HepG2 (cell line): ENCODE data around the gene DSCAML1. TPM values are rescaled to one million over a fixed set of nuclear protein-coding genes. Genes with fewer than 3 reads are reported as not detected.

ENCODE experiments used
- ATAC-seq: fragments of 200-7000 bp; cut with Tn5 transposase; 3 replicates; pipeline ENCODE4 v1.9.1; 2020; ENCODE audit warnings: mild to moderate bottlenecking, moderate library complexity
- BruUV-seq: library from RNA; stranded (reverse); fragments of 400-500 nt; replicated peaks from 2 replicates; lab custom pipeline; 2021; lab: Mats Ljungman, UMichigan
- CTCF ChIA-PET: fragments of 300-600 bp; formaldehyde crosslinking; extraction: SDS; loops from one replicate; lab custom pipeline; 2021; ENCODE audit warnings: low total read pairs, inconsistent platforms, low intra/inter-chr PET ratio; lab: Yijun Ruan, JAX
- POLR2A ChIA-PET: fragments of 350-600 bp; sonication (Branson Sonifier 250); formaldehyde crosslinking; loops from one replicate; lab custom pipeline; 2020; ENCODE audit warnings: antibody characterized with exemption, inconsistent platforms; lab: Yijun Ruan, JAX
- DNase-seq: peaks from one replicate; pipeline ENCODE4 v3.0.0-alpha.2; 2015; ENCODE audit warnings: low spot score
- FAIRE-seq: peaks from 3 replicates; lab custom pipeline; 2011; peaks lifted over from hg19 to GRCh38; lab: Jason Lieb, UNC
- H2AFZ ChIP-seq: one replicate; pipeline ENCODE4 v1.6.1; 2011; ENCODE audit warnings: low read length, inconsistent platforms
- H3K27ac ChIP-seq: fragments of 300-600 bp; 3 replicates; pipeline ENCODE4 v1.8.0; 2011; ENCODE audit warnings: mixed run types, mild to moderate bottlenecking, mixed read lengths, low read length, inconsistent platforms; ENCODE audit not compliant: insufficient read depth; ENCODE audit errors: extremely low read length
- H3K27me3 ChIP-seq, 2 experiments: fragments of 200-600 bp in 1 of 2; 2 replicates in 1 of 2; 3 replicates in 1 of 2; pipeline versions ENCODE4 v1.6.0 to v1.8.0; 2011; ENCODE audit warnings: low read length in 2 of 2, mild to moderate bottlenecking in 2 of 2, moderate library complexity in 2 of 2, inconsistent platforms in 1 of 2; ENCODE audit not compliant: insufficient read depth in 2 of 2, control insufficient read depth in 1 of 2
- H3K36me3 ChIP-seq, 2 experiments: fragments of 200-600 bp in 1 of 2; replicated peaks in 1 of 2; 2 replicates in 1 of 2; 3 replicates in 1 of 2; pipeline versions ENCODE4 v1.5.1 to v1.8.0; 2011; ENCODE audit warnings: low read length in 2 of 2, inconsistent platforms in 1 of 2; ENCODE audit not compliant: insufficient read depth in 2 of 2, control insufficient read depth in 1 of 2
- H3K4me1 ChIP-seq: 2 replicates; pipeline ENCODE4 v1.5.1; 2012; ENCODE audit warnings: low read length, inconsistent platforms; ENCODE audit not compliant: insufficient read depth
- H3K4me2 ChIP-seq: 2 replicates; pipeline ENCODE4 v1.6.0; 2011; ENCODE audit warnings: low read depth, low read length, inconsistent platforms
- H3K4me3 ChIP-seq, 3 experiments: fragments of 200-600 bp in 1 of 3; sonication (generic), shearing (Covaris generic) in 1 of 3; replicated peaks in 1 of 3; 2 replicates each; pipeline ENCODE4 v1.5.1; 2011 to 2016; ENCODE audit warnings: low read length in 3 of 3, inconsistent platforms in 2 of 3, low read depth in 2 of 3, mild to moderate bottlenecking in 2 of 3, control low read depth in 1 of 3, mixed read lengths in 1 of 3; ENCODE audit not compliant: insufficient read depth in 1 of 3
- H3K79me2 ChIP-seq: one replicate; pipeline ENCODE4 v1.6.1; 2011; ENCODE audit warnings: low read length, inconsistent platforms; ENCODE audit not compliant: insufficient read depth
- H3K9ac ChIP-seq: 2 replicates; pipeline ENCODE4 v1.6.0; 2011; ENCODE audit warnings: mild to moderate bottlenecking, low read depth, low read length, inconsistent platforms; ENCODE audit not compliant: insufficient read depth
- H3K9me3 ChIP-seq: 2 replicates; pipeline ENCODE4 v1.5.1; 2012; ENCODE audit warnings: mild to moderate bottlenecking, low read length
- H4K20me1 ChIP-seq: 2 replicates; pipeline ENCODE4 v1.6.0; 2011; ENCODE audit warnings: inconsistent platforms, mild to moderate bottlenecking, low read length, moderate library complexity; ENCODE audit not compliant: insufficient read depth
- ARNTL ChIP-seq: sonication (generic); formaldehyde crosslinking; IDR thresholded peaks from 2 replicates; pipeline ENCODE4 v1.4.0; 2020; ENCODE audit warnings: mild to moderate bottlenecking, missing genetic modification reagents
- CBX5 ChIP-seq: sonication (generic); formaldehyde crosslinking; IDR thresholded peaks from 2 replicates; pipeline ENCODE4 v1.4.0; 2020; ENCODE audit warnings: missing genetic modification reagents, borderline replicate concordance
- GTF3A ChIP-seq: sonication (generic); formaldehyde crosslinking; conservative IDR thresholded peaks from 2 replicates; pipeline ENCODE4 v1.4.0; 2020; ENCODE audit warnings: mild to moderate bottlenecking, missing genetic modification reagents
- HMG20A ChIP-seq: IDR thresholded peaks from 2 replicates; pipeline ENCODE4 v1.6.1; 2016; ENCODE audit warnings: borderline replicate concordance
- MEF2D ChIP-seq: sonication (generic); formaldehyde crosslinking; IDR thresholded peaks from 2 replicates; pipeline ENCODE4 v1.5.1; 2020; ENCODE audit warnings: mild to moderate bottlenecking, missing genetic modification reagents
- NFE2L1 ChIP-seq: sonication (generic); formaldehyde crosslinking; IDR thresholded peaks from 2 replicates; pipeline ENCODE4 v1.4.0; 2020; ENCODE audit warnings: missing genetic modification reagents, mild to moderate bottlenecking, borderline replicate concordance
- PPARG ChIP-seq: conservative IDR thresholded peaks from 2 replicates; pipeline ENCODE4 v1.6.1; 2016; ENCODE audit warnings: missing biosample characterization, missing genetic modification reagents
- SIN3B ChIP-seq: fragments of 150-350 bp; IDR thresholded peaks from 2 replicates; pipeline ENCODE4 v1.6.1; 2014; ENCODE audit warnings: low read length
- SYNCRIP ChIP-seq: fragments of 200-400 bp; formaldehyde crosslinking; IDR thresholded peaks from 2 replicates; pipeline ENCODE4 v1.6.1; 2018; ENCODE audit warnings: mild to moderate bottlenecking, low read depth, low read length; ENCODE audit not compliant: insufficient read depth
- ZBTB38 ChIP-seq: sonication (generic); formaldehyde crosslinking; IDR thresholded peaks from 2 replicates; pipeline ENCODE4 v1.5.1; 2020; ENCODE audit warnings: mild to moderate bottlenecking, missing genetic modification reagents
- ZMYM4 ChIP-seq: sonication (generic); formaldehyde crosslinking; IDR thresholded peaks from 2 replicates; pipeline ENCODE4 v1.8.1; 2023; ENCODE audit warnings: mild to moderate bottlenecking, missing genetic modification reagents
- ZNF225 ChIP-seq: sonication (generic); formaldehyde crosslinking; IDR thresholded peaks from 2 replicates; pipeline ENCODE4 v1.4.0; 2020; ENCODE audit warnings: mild to moderate bottlenecking, missing genetic modification reagents
- ZNF572 ChIP-seq: sonication (generic); formaldehyde crosslinking; IDR thresholded peaks from 2 replicates; pipeline ENCODE4 v1.5.1; 2020; ENCODE audit warnings: mild to moderate bottlenecking, missing genetic modification reagents
- ZNF629 ChIP-seq: sonication (generic); formaldehyde crosslinking; conservative IDR thresholded peaks from 2 replicates; pipeline ENCODE4 v1.5.0; 2020; ENCODE audit warnings: missing genetic modification reagents
- WGBS: methylation state at CpG from one replicate; pipeline ENCODE4 v1.1.6; 2017; ENCODE audit warnings: low lambda C conversion rate; 5-methylcytosine and 5-hydroxymethylcytosine counted together
- in situ Hi-C: cut with HindIII; loops from 2 replicates; pipeline ENCODE4 v1.10.0; 2017; ENCODE audit warnings: low pct_unique_long_range_greater_than_20kb; ENCODE audit not compliant: extremely low pct_ligation_motif_present
- intact Hi-C: fragments of 100-400 bp; cut with micrococcal nuclease; formaldehyde crosslinking; loops from one replicate; pipeline ENCODE4 v1.10.0; 2022; ENCODE audit not compliant: unreplicated experiment
- polyA plus RNA-seq, 8 experiments: library from polyadenylated mRNA; depleted of rRNA in 3 of 8; stranded (reverse) in 7 of 8; unstranded in 1 of 8; fragments of >200 nt; fragmentation: Illumina TruSeq in 4 of 8; extraction: Trizol in 4 of 8; gene quantifications; 2 replicates each; pipeline versions ENCODE4 v1.2.1 to v1.2.3, GENCODE V29; 2011 to 2016; ENCODE audit warnings: low read depth in 4 of 8, missing spikeins in 1 of 8, mixed read lengths in 1 of 8; ENCODE audit not compliant: insufficient read depth in 1 of 8
- total RNA-seq, 5 experiments: library from RNA; depleted of rRNA; stranded (reverse); fragments of >200 nt; fragmentation: Illumina TruSeq; extraction: Trizol; gene quantifications; 2 replicates each; pipeline ENCODE4 v1.2.3, GENCODE V29; 2016; ENCODE audit warnings: low read depth in 1 of 5
- TF ChIP-seq, protein P1 (sequence below), 2 experiments: sonication (generic) in 1 of 2; formaldehyde crosslinking in 1 of 2; IDR thresholded peaks; 2 replicates each; pipeline versions ENCODE4 v1.5.1 to v1.6.1; 2011 to 2020; ENCODE audit warnings: borderline replicate concordance in 1 of 2, low read depth in 1 of 2, low read length in 1 of 2, mild to moderate bottlenecking in 1 of 2, missing genetic modification reagents in 1 of 2, moderate library complexity in 1 of 2
- TF ChIP-seq, protein P2 (sequence below): sonication (generic); formaldehyde crosslinking; IDR thresholded peaks from 2 replicates; pipeline ENCODE4 v1.5.0; 2020; ENCODE audit warnings: mild to moderate bottlenecking, missing genetic modification reagents

DSCAML1 gene
- total and polyA plus RNA-seq, 2 of the 13 experiments (the other 11 are each of a cell fraction or from before 2014, with no cell fraction given), result 0.29 to 0.40 TPM

DNA sequence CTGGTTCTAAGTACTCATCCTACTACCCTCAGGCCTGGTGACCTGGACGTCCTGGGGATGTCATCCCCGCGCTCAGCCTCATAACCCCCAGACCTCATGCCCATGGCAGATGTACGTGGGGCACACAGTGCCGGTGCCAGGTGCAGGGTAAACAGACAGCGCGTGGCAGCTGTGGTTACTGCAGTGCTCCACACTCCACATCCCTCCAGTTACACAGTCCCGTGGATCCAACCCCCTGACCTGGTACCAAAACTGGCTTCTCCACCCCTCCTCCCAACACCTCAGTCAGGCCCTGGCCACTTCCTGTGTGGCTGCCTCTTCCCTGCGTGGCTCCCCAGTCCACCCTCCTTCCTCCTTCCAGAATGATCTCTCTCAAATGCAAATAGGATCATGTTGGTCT lies 95.2 kb downstream of the DSCAML1 start:
- Histone ChIP-seq H4K20me1 (peaks cover 3% of the 10 kb centered on the region; the same call in 1 of the 2 replicates), H3K36me3 (no peaks in the 10 kb centered on the region), H3K4me3 (no peak overlapping the region), H2AFZ (no peak overlapping the region), H3K9ac (no peak overlapping the region), H3K4me2 (no peak overlapping the region), H3K27me3 (peaks cover 0 to 10% of the 10 kb centered on the region in 2 experiments; a peak in 2 of 5 replicates), H3K4me1 (peaks cover 17% of the 10 kb centered on the region), H3K79me2 (no peaks in the 10 kb centered on the region), H3K27ac (no peak overlapping the region)
- CTCF ChIA-PET, result no interaction called here
- POLR2A ChIA-PET, result no interaction called here
- FAIRE-seq, result no peak
- in situ Hi-C loops, result no loop called here
- WGBS, result 55% methylated on average over 8 of the region's 9 CpGs
- BruUV-seq, result no TSS peak
- ATAC-seq, result no peak
- no peak for DNase-seq
- intact Hi-C loops, result no loop called here
- TF ChIP-seq, protein P1, sequence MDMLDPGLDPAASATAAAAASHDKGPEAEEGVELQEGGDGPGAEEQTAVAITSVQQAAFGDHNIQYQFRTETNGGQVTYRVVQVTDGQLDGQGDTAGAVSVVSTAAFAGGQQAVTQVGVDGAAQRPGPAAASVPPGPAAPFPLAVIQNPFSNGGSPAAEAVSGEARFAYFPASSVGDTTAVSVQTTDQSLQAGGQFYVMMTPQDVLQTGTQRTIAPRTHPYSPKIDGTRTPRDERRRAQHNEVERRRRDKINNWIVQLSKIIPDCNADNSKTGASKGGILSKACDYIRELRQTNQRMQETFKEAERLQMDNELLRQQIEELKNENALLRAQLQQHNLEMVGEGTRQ (IDR thresholded peaks at IDR 0.05; ENCODE audit: low read depth, low read length), result no peak
- TF ChIP-seq, protein P1 (CRISPR knock-in tag; IDR thresholded peaks at IDR 0.05; ENCODE audit: borderline replicate concordance), result no peak
- TF ChIP-seq ZNF629 (CRISPR knock-in tag), result no peak
- TF ChIP-seq NFE2L1, result no peak
- no peak for TF ChIP-seq PPARG (CRISPR knock-in tag)
- TF ChIP-seq, all 625 proteins: peak for 0
- no peaks in the 10 kb centered on the region for H3K9me3 ChIP-seq

DNA sequence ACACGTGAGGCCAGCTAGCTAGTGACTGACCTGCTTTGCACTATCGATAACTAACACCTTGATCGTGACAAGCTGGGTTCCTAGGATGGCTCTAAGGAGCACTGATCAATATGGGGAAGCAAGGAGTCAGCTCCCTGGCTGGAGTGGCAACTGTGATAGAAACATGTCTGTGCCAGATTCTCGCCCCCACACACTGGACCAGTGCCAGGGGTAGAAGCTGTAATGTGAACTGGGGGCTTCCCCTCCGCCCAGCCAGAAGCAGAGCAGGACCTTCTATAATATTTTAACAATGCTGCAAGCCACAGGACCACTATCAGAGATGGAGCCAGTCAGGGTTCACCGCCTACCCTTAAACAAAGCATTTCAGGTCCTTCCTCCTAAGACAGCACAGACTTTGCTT lies 96.5 kb downstream of the DSCAML1 start:
- Histone ChIP-seq H3K27me3 (peaks cover 0 to 10% of the 10 kb centered on the region in 2 experiments; a peak in 2 of 5 replicates), H3K9me3 (no peaks in the 10 kb centered on the region), H3K4me3 (no peak overlapping the region), H3K4me1 (peaks cover 17% of the 10 kb centered on the region), H4K20me1 (peaks cover 3% of the 10 kb centered on the region; the same call in 1 of the 2 replicates), H3K27ac (no peak overlapping the region), H3K36me3 (no peaks in the 10 kb centered on the region), H3K4me2 (no peak overlapping the region), H3K9ac (no peak overlapping the region), H2AFZ (no peak overlapping the region), H3K79me2 (no peaks in the 10 kb centered on the region)
- CTCF ChIA-PET, result no interaction called here
- no peak for FAIRE-seq
- no peak for DNase-seq
- POLR2A ChIA-PET, result no interaction called here
- no TSS peak for BruUV-seq
- no peak for ATAC-seq
- 62% methylated on average over 6 of the region's 6 CpGs for WGBS
- intact Hi-C loops (no loop called here), in situ Hi-C loops (no loop called here)
- no peak for TF ChIP-seq CBX5 (CRISPR knock-in tag)
- TF ChIP-seq MEF2D (CRISPR knock-in tag), result no peak
- TF ChIP-seq, protein P2, sequence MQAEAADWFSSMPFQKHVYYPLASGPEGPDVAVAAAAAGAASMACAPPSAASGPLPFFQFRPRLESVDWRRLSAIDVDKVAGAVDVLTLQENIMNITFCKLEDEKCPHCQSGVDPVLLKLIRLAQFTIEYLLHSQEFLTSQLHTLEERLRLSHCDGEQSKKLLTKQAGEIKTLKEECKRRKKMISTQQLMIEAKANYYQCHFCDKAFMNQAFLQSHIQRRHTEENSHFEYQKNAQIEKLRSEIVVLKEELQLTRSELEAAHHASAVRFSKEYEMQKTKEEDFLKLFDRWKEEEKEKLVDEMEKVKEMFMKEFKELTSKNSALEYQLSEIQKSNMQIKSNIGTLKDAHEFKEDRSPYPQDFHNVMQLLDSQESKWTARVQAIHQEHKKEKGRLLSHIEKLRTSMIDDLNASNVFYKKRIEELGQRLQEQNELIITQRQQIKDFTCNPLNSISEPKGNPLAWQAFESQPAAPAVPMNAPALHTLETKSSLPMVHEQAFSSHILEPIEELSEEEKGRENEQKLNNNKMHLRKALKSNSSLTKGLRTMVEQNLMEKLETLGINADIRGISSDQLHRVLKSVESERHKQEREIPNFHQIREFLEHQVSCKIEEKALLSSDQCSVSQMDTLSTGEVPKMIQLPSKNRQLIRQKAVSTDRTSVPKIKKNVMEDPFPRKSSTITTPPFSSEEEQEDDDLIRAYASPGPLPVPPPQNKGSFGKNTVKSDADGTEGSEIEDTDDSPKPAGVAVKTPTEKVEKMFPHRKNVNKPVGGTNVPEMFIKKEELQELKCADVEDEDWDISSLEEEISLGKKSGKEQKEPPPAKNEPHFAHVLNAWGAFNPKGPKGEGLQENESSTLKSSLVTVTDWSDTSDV (CRISPR knock-in tag), result no peak
- TF ChIP-seq ZMYM4 (CRISPR knock-in tag), result no peak
- TF ChIP-seq GTF3A (CRISPR knock-in tag), result no peak
- TF ChIP-seq HMG20A (CRISPR knock-in tag), result no peak
- no peak for TF ChIP-seq SIN3B
- no peak for TF ChIP-seq ZNF572 (CRISPR knock-in tag)
- TF ChIP-seq ZBTB38, result no peak
- TF ChIP-seq ZNF225 (CRISPR knock-in tag), result no peak
- no peak for TF ChIP-seq SYNCRIP
- TF ChIP-seq ARNTL (CRISPR knock-in tag), result no peak
